Esophagus muscularis mucosa (tissue), 3 donors: ENCODE data around the gene DCTD.

Experiments used
- POLR2A ChIP-seq: fragments of 450-650 bp; IDR thresholded peaks from one replicate; pipeline ENCODE4 v1.6.1; 2017; ENCODE audit warnings: antibody characterized with exemption, moderate library complexity, mild to moderate bottlenecking, low read depth
- TF ChIP-seq, protein P1 (sequence below), 3 experiments: fragments of 200-600 bp in 2 of 3; fragments of 450-650 bp in 1 of 3; sonication (generic) in 2 of 3; IDR thresholded peaks; one replicate each; pipeline ENCODE4 v1.5.1; 2017 to 2019; ENCODE audit warnings: antibody characterized with exemption in 3 of 3, mild to moderate bottlenecking in 2 of 3, moderate library complexity in 1 of 3

DNA sequence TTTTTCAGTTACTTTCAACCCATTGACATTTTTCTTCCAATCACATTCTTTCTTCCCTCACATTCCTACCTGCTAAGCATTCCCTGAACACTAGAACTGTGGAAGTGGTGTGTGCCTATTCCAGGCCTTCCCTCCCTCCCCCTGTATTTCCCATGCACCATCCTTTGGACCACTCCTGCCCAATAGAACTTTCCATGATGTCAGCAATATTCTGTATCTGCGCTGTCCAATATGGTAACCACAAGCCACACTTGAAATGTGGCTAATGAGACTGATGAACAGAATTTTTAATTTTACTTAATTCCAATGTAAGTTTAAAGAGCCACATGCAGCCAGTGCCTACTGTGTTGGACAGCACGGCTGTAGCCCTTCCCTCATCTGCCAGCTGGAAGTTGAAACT lies 57.5 kb downstream of the DCTD start:
- TF ChIP-seq, protein P1, sequence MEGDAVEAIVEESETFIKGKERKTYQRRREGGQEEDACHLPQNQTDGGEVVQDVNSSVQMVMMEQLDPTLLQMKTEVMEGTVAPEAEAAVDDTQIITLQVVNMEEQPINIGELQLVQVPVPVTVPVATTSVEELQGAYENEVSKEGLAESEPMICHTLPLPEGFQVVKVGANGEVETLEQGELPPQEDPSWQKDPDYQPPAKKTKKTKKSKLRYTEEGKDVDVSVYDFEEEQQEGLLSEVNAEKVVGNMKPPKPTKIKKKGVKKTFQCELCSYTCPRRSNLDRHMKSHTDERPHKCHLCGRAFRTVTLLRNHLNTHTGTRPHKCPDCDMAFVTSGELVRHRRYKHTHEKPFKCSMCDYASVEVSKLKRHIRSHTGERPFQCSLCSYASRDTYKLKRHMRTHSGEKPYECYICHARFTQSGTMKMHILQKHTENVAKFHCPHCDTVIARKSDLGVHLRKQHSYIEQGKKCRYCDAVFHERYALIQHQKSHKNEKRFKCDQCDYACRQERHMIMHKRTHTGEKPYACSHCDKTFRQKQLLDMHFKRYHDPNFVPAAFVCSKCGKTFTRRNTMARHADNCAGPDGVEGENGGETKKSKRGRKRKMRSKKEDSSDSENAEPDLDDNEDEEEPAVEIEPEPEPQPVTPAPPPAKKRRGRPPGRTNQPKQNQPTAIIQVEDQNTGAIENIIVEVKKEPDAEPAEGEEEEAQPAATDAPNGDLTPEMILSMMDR (IDR thresholded peaks at IDR 0.05) = no peak
- no peak for TF ChIP-seq POLR2A
